GM12872 (cell line): ENCODE measurements around the gene NDUFA8.

Source experiments
- TF ChIP-seq, protein P1 (sequence below): IDR thresholded peaks from 3 replicates; pipeline ENCODE4 v1.5.1; 2011; ENCODE audit warnings: low read depth, mild to moderate bottlenecking, low read length, moderate library complexity; ENCODE audit not compliant: insufficient read depth

NDUFA8 gene

DNA sequence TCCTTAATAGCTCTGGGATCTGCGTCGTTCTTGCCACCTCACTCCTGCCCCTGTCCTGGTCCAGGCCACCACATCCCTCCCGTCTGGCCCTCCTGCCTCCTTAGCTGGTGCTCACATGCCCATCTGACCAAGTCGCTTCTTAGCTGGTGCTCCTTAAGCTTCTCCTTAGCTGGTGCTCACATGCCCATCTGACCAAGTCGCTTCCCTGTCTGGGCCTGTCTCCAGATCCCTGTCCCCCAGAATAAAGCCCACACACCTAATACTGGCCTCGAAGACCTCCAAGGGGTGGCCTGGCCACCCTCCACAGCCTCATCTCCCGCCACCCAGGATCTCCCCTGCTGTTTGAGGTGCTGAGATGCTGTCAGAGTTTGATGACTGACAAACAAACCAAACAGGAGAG, 35.1 kb downstream of the NDUFA8 start:
- TF ChIP-seq, protein P1, sequence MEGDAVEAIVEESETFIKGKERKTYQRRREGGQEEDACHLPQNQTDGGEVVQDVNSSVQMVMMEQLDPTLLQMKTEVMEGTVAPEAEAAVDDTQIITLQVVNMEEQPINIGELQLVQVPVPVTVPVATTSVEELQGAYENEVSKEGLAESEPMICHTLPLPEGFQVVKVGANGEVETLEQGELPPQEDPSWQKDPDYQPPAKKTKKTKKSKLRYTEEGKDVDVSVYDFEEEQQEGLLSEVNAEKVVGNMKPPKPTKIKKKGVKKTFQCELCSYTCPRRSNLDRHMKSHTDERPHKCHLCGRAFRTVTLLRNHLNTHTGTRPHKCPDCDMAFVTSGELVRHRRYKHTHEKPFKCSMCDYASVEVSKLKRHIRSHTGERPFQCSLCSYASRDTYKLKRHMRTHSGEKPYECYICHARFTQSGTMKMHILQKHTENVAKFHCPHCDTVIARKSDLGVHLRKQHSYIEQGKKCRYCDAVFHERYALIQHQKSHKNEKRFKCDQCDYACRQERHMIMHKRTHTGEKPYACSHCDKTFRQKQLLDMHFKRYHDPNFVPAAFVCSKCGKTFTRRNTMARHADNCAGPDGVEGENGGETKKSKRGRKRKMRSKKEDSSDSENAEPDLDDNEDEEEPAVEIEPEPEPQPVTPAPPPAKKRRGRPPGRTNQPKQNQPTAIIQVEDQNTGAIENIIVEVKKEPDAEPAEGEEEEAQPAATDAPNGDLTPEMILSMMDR, result no peak

DNA sequence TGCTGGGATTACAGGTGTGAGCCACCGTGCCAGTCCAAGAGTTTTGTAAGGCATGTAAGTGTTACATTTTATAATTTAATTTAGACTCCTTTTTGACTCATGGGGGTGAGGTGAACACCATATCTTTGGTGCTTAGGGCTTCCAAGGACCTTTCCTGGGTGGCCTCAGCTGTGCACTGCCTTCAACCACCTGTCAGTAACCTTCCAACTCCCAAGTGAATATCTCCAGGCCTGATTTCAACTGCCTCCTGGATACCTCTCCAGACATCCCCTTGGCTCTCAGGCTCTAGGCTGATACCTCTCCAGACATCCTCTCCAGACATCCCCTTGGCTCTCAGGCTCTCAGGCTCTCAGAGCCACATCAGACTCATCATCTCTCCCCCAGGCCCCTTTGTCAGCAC, 35.5 kb downstream of the NDUFA8 start:
- TF ChIP-seq, protein P1, result no peak

DNA sequence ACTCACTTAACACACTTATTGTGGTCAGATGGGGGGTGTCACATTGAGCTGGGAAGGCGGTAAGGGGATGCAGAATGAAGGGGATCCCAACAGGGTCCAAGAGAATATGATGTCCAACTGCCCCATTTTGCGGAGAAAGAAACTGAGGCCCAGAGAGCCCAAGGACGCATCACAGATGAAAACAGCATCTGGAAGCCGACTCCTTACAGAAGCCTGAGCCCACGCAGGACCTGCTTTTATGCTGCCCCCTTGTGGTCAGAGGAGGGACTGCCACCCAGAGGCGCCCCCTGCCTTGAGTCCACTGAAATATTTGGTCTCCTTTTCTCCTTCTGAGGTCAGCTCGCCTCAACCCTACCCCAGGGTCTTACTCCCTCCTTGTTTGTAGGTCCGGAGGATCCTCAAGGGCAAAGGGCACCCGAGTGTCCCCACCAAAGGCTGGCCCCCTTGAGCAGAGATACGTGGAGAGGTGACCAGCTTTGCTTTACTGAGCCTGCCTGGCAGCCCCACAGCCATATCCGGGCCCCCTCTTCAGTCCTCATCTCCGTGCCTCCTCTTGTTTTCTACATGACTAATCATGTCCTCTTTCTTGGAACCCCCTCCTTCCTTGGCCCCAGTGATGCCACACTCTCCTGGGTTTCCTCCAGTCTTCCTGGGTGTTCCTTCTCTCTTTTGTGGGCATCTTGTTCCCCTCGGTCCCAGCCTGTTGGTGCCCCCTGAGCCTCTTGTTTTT, 36.5 kb downstream of the NDUFA8 start:
- TF ChIP-seq, protein P1, result peak; percentile 99

DNA sequence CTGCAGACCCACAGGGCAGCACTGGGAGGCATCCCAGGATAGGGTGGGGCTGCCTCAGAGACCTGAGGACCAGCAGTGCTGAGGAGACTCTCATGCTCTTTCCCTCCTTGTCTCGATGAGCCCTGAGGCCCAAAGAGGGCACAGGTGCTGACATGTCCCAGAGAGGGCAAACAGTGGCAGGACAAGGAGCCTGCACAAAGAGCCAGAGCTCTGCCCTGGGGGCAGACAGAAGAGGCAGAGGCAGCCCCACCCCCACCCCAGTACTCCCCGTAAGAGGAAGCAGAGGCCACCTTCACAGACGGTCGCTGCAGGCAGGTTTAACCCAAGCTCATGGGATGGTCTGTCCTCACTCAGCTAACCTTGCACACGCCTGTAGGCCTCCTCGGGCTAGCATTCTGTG, 37.1 kb downstream of the NDUFA8 start:
- TF ChIP-seq, protein P1, result no peak

DNA sequence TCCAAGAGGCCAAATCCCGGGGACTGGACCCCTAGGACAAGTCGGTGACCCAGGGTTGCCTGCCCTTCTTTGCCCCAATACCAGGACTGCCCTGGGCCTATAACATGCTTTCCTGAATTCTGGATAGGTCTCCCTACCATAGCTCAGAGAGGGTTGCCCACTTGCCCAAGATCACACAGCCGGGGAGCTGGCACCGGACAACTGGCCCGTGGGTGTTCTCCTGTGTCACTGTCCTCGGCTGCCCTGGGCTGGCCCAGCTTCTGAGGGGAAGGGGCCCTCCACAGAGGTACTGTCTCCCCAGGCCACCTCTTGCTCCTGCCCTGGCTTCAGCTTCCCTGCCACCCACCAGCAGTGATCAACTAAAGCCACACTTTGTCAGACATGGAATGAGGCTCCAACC, 37.6 kb downstream of the NDUFA8 start:
- TF ChIP-seq, protein P1, result no peak

DNA sequence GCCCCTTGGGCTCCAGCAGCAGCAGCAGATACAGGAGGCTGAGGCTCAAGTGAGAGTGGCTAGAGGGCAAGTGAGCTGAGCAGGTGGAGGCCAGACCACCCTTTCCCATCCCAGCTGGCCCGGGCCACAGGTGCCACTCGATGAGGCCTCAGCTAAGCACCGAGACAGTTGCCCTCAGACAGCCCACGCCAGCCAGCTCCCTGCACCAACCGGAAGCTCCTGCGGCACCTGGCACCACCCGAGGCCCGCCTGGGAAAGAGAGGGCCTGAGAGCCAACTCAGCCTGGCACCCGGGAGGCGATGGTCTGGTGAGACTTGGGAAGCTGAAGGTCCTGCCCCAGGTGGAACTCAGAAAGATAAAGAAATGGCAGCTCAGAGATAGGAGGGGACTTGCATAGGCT, 38.2 kb downstream of the NDUFA8 start:
- TF ChIP-seq, protein P1, result no peak

DNA sequence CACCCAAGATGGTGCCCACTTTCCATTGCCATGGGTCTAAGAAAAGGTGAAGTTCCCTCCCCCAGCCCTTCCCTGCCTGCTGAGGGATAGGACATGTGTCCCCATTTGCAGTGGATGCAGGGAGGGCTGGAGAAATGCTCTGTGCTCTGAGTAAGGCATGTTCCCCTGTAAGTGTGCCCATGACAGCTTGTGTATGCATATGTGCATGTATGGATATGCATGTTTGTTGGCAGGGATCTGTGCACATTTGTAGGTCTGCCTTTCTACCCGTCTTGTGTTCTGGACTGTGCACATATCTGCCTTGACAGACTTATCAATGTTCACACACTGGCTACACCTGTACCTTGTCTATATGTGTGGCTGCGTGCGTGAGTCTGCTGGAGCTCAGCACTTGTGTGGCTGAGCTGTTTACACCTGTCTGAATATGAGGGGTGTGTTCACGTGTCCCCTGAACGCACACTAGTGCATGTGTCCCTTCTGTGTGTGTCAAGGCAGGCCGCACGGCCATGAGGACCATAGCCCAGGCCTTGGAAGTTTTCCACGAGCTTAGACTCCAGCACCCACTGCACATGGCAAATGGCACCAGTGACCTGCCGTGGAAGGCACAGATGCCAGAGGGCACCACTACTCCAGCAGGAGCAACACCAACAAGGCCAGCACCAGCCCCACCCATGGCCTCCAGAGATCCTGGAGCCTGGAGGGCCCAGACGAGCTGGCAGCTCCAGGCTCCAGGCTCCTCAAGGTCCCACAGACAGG, 39.1 kb downstream of the NDUFA8 start:
- TF ChIP-seq, protein P1, result no peak
